ENCODE results near the gene SLC17A4. TPM values are rescaled to one million over a fixed set of nuclear protein-coding genes. Genes with fewer than 3 reads are reported as not detected.

Gene SLC17A4
- total RNA-seq, 1 experiment from 2014 or later: not detected

- no peaks in the 10 kb centered on the region for H3K79me2 ChIP-seq (ENCODE audit: insufficient read depth, low read length)
- no peaks in the 10 kb centered on the region for H3K23me2 ChIP-seq (ENCODE audit: insufficient read length, low read depth, low read length, poor library complexity, severe bottlenecking)
- no peaks in the 10 kb centered on the region for H3K4me1 ChIP-seq (ENCODE audit: insufficient read depth, low read length)
- H3K9ac ChIP-seq (ENCODE audit: extremely low read depth, insufficient read length, low read length): no peak overlapping the region
- no peak overlapping the region for H3K4me3 Mint-ChIP-seq
- H3K9me3 ChIP-seq (ENCODE audit: control insufficient read depth, low read depth, low read length): no peaks in the 10 kb centered on the region
- no peaks in the 10 kb centered on the region for H3K79me1 ChIP-seq (ENCODE audit: insufficient read depth, low read depth, low read length, poor library complexity, severe bottlenecking)
- H3K14ac ChIP-seq (ENCODE audit: insufficient read depth, low read length): no peak overlapping the region
- no peak overlapping the region for H4K8ac ChIP-seq (replicated peaks; ENCODE audit: insufficient read length, low read depth, low read length)
- no peak overlapping the region for H2BK20ac ChIP-seq (ENCODE audit: low read depth, low read length, poor library complexity, severe bottlenecking)
- H2AK5ac ChIP-seq (ENCODE audit: insufficient read length, low read length): no peak overlapping the region
- H3K27me3 ChIP-seq (ENCODE audit: insufficient read depth, low read length): no peaks in the 10 kb centered on the region
- H2BK12ac ChIP-seq (ENCODE audit: insufficient read length, low read depth, low read length): no peak overlapping the region
- H3K27me3 Mint-ChIP-seq (ENCODE audit: low read depth): no peaks in the 10 kb centered on the region
- H3K23ac ChIP-seq (ENCODE audit: insufficient read length, low read depth, low read length): no peak overlapping the region
- no peak overlapping the region for H3K18ac ChIP-seq (ENCODE audit: insufficient read length, low read depth, low read length)
- H3K9me3 Mint-ChIP-seq: no peaks in the 10 kb centered on the region
- no peak overlapping the region for H3T11ph ChIP-seq (ENCODE audit: low read length)
- H3K4me2 ChIP-seq (ENCODE audit: insufficient read depth, insufficient read length, low read length): no peak overlapping the region
- no peak overlapping the region for H2BK15ac ChIP-seq (ENCODE audit: low read depth, low read length)
- H4K5ac ChIP-seq (ENCODE audit: insufficient read length, low read depth, low read length): no peak overlapping the region
- H3K4me1 Mint-ChIP-seq: peaks cover 3 to 6% of the 10 kb centered on the region in 2 experiments; a peak in 3 of 4 replicates
- no peak overlapping the region for H3K27ac Mint-ChIP-seq
- TF ChIP-seq CTCF (conservative IDR thresholded peaks at IDR 0.05): no peak
- H3K4ac ChIP-seq (ENCODE audit: low read depth, low read length): no peak overlapping the region
- no peak overlapping the region for H2BK5ac ChIP-seq (ENCODE audit: insufficient read length, low read length)
- WGBS (ENCODE audit: extremely low coverage, insufficient read length, low lambda C conversion rate): no CpG with 5 or more reads among the region's 4 CpGs
- H4K20me1 ChIP-seq (ENCODE audit: control insufficient read depth, insufficient read depth, insufficient read length): no peaks in the 10 kb centered on the region
- no peaks in the 10 kb centered on the region for H3K36me3 Mint-ChIP-seq (ENCODE audit: insufficient read depth in 1 of 3, low read depth in 3 of 3)
- no peak overlapping the region for H3K56ac ChIP-seq (ENCODE audit: insufficient read length, low read depth, low read length)
- H3K27ac ChIP-seq (ENCODE audit: insufficient read length, low read depth, low read length): no peak overlapping the region
- DNase-seq: no peak
- no peak overlapping the region for H4K91ac ChIP-seq (ENCODE audit: insufficient read length, low read depth, low read length)
- H2BK120ac ChIP-seq (ENCODE audit: low read depth, low read length, poor library complexity, severe bottlenecking): no peak overlapping the region
- no peak overlapping the region for H2AFZ ChIP-seq (ENCODE audit: low read length)
These were observed 38.7 kb upstream of the SLC17A4 start for GRCh38 chr6:25715794-25716193.
